Sigmoid colon (tissue), 4 donors: Measurements from ENCODE around the gene SIK3.

Experiments
- CTCF ChIP-seq, 4 experiments: fragments of 450-650 bp in 3 of 4; fragments of 200-600 bp in 1 of 4; IDR thresholded peaks; one replicate each; pipeline ENCODE4 v1.5.1; 2016 to 2019; ENCODE audit warnings: antibody characterized with exemption in 4 of 4, mild to moderate bottlenecking in 3 of 4, moderate library complexity in 2 of 4
- POLR2A ChIP-seq, 2 donors: fragments of 450-650 bp; IDR thresholded peaks; one replicate each; pipeline ENCODE4 v1.6.1; 2016; ENCODE audit warnings: antibody characterized with exemption in 2 of 2, mild to moderate bottlenecking in 2 of 2, moderate library complexity in 2 of 2
- POLR2AphosphoS5 ChIP-seq, 4 donors: sonication (generic); formaldehyde crosslinking; IDR thresholded peaks; one replicate each; pipeline ENCODE4 v1.6.1; 2017; ENCODE audit warnings: antibody characterized with exemption in 4 of 4

- no peak for TF ChIP-seq POLR2AphosphoS5 (IDR thresholded peaks at IDR 0.05)
- TF ChIP-seq POLR2A (IDR thresholded peaks at IDR 0.05): no peak
- no peak for TF ChIP-seq CTCF (IDR thresholded peaks at IDR 0.05)
Measured at GRCh38 chr11:116847612-116848011, 250.6 kb downstream of the SIK3 start.
